ENCODE data around the gene AGAP1. TPM values are rescaled to one million over a fixed set of nuclear protein-coding genes. Genes with fewer than 3 reads are reported as not detected.

AGAP1 gene
- total RNA-seq, 1 donor from 2014 or later, result 46.3 TPM

DNA sequence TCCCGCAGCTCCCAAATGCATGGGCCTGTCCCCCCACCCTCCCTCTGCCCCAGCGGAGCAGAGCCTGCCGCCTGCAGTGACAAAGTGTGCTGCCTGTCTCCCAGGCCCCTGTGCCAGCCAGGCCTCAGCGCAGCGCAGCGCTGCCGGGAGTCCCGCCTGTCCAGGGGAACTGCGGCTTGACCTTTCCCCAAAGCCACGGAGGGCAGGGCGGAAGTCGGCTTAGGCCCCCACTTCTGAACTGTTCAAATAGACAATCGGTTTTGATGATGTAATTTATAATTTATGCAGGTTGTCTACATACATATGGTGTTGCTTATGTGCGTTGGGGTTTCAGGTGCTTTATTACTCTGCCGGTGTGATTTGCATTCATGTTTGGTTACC is 667.2 kb downstream of the AGAP1 start:
- Mint-ChIP-seq H3K27ac (no peak overlapping the region), H3K4me1 (ENCODE audit: unreplicated experiment) (no peaks in the 10 kb centered on the region), H3K9me3 (no peaks in the 10 kb centered on the region), H3K27me3 (peaks cover 79% of the 10 kb centered on the region), H3K36me3 (no peaks in the 10 kb centered on the region), H3K4me3 (no peak overlapping the region)
- TF ChIP-seq, protein P1, sequence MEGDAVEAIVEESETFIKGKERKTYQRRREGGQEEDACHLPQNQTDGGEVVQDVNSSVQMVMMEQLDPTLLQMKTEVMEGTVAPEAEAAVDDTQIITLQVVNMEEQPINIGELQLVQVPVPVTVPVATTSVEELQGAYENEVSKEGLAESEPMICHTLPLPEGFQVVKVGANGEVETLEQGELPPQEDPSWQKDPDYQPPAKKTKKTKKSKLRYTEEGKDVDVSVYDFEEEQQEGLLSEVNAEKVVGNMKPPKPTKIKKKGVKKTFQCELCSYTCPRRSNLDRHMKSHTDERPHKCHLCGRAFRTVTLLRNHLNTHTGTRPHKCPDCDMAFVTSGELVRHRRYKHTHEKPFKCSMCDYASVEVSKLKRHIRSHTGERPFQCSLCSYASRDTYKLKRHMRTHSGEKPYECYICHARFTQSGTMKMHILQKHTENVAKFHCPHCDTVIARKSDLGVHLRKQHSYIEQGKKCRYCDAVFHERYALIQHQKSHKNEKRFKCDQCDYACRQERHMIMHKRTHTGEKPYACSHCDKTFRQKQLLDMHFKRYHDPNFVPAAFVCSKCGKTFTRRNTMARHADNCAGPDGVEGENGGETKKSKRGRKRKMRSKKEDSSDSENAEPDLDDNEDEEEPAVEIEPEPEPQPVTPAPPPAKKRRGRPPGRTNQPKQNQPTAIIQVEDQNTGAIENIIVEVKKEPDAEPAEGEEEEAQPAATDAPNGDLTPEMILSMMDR (conservative IDR thresholded peaks at IDR 0.05), result no peak
- DNase-seq (ENCODE audit: extremely low spot score, unreplicated experiment), result no peak

DNA sequence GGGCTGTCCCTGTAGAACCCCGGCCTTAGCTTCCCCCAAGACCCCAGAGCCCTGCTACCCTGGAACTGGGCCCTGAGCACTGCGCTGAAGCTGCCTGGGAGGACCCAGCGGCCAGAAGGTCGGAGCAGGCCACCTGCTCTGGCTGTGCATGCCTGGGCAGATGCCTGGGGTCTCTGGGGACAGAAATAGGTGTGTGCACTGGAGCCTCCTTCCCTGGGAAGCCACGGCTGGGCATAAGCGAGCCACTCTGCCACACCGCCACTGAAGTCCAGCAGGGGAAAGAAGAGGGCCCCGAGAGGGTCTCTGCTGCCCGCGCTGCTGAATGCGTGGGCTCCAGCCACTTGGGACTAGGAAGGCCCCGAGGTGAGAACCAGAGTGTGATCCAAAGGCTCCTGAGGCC is 667.7 kb downstream of the AGAP1 start:
- H3K27me3 Mint-ChIP-seq, result peaks cover 82% of the 10 kb centered on the region

DNA sequence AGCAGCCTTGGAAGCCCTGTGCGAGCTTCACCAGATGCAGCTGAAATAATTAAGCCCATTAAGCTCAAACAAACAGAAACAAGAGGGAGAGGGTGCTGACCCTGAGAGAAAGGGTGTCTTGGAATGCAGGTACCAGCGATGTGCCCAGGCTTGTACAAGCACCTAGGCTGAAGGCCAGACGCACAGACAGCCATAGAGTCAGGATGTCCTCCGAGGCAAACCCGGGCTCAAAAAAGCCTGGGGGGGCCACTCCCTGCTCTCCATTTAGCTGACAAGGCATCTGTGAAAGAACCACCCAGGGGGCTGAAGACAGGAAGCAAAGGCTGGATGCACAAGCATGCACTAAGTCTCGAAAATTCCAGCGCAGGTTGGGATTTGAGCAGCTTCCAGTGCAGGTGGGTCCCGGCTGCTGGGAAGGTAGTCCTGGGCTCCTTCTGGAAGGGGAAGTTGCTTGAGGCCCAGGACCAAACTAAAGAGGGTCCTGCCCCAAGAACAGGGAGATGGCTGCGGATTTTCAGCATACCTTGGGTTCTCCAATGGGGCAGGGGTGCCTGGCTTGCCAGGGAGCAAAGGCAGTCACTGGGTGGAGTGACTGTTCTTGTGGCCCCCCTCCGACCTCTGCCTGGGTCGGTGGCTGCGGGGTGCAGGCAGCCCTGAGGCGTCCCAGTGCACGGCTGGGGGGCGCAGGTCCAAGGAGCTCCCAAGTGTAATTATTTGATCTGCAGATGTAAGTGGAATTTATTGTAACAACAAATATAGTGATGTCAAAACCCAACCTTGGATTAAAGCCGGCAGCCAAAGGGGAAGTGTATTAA is 668.4 kb downstream of the AGAP1 start:
- Mint-ChIP-seq H3K9me3 (no peaks in the 10 kb centered on the region), H3K4me3 (peak overlapping the region; percentile 44), H3K36me3 (no peaks in the 10 kb centered on the region), H3K27me3 (peaks cover 80% of the 10 kb centered on the region), H3K4me1 (ENCODE audit: unreplicated experiment) (no peaks in the 10 kb centered on the region), H3K27ac (no peak overlapping the region)
- TF ChIP-seq, protein P1 (conservative IDR thresholded peaks at IDR 0.05), result no peak
- no peak for DNase-seq (ENCODE audit: extremely low spot score, unreplicated experiment)

More for the DNA sequence above, 667.7 kb downstream of the AGAP1 start:
- TF ChIP-seq, protein P1 (conservative IDR thresholded peaks at IDR 0.05), result no peak
- Mint-ChIP-seq H3K27ac (no peak overlapping the region), H3K9me3 (no peaks in the 10 kb centered on the region), H3K4me3 (no peak overlapping the region), H3K4me1 (ENCODE audit: unreplicated experiment) (no peaks in the 10 kb centered on the region), H3K36me3 (no peaks in the 10 kb centered on the region)
- no peak for DNase-seq (ENCODE audit: extremely low spot score, unreplicated experiment)

DNA sequence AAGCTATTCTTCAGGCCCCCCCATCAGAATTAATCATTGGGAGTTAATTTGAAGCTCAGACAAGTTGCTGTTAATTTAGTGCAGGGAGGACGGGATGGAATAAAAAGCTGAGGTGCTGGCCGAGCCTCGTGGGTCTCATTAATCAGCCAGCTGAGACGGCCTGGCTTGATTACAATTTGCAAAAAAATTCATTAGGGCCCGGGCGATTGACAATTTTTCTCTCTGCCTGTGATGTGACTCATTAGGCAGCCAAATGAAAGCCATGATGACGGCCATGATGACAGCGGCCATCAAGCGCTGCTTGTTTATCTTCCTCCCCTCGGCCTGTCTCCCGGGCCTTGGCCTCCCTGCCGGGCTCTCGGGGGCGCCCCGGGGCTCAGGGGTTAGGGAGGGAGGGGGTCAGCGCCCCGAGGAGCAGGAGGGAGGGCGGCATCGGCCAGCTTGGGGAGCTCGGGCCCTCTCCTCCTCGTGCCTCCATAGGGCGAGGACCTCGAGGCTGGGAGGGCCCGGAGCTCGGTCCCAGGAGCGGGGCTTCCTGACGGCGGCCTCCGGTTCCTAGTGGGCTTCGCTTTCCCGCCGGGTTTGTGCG is 669.1 kb downstream of the AGAP1 start:
- Mint-ChIP-seq H3K4me3 (peak overlapping the region; percentile 44), H3K27ac (no peak overlapping the region), H3K36me3 (no peaks in the 10 kb centered on the region), H3K9me3 (no peaks in the 10 kb centered on the region), H3K4me1 (ENCODE audit: unreplicated experiment) (no peaks in the 10 kb centered on the region), H3K27me3 (peaks cover 73% of the 10 kb centered on the region)
- TF ChIP-seq, protein P1 (conservative IDR thresholded peaks at IDR 0.05), result no peak
- DNase-seq (ENCODE audit: extremely low spot score, unreplicated experiment), result no peak

DNA sequence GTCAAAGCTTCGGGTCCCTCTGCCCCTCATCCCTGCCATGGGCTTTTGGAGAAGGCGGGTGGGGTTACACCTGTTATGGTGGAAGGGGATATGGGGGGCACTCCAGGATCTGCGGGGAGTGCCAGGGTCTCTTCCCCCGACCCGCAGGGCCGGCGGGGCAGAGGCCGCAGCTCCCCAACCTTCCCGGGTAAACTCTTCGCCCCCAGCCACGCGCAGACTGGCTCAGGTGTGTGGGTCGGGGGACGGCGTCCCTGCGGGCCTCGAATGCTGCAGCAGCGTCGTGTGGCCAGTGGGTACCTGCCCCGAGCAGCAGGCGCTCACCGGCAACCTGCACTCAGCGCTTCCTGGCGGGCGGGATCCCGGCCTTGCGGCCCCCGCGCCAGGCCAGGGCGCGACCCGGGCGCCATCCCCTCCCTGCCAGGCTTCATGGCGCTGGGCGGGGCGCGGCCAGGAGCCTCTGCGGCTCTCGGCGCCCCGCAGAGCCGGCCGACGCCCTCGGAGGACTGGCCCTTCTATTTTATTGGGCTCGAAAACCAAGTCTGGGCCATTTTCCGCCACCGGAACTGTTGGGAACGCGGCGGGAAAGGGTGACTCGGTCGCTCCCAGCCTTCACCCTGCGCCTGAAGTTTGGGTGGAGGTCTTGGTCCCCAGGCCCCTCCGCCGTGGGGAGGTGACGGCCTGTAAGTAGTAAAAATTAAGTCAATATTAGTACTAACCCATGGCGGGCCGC is 669.8 kb downstream of the AGAP1 start:
- Mint-ChIP-seq H3K4me1 (ENCODE audit: unreplicated experiment) (no peaks in the 10 kb centered on the region), H3K27me3 (peaks cover 69% of the 10 kb centered on the region), H3K36me3 (no peaks in the 10 kb centered on the region), H3K4me3 (peak overlapping the region; percentile 61), H3K9me3 (no peaks in the 10 kb centered on the region), H3K27ac (no peak overlapping the region)
- TF ChIP-seq, protein P1 (conservative IDR thresholded peaks at IDR 0.05), result no peak
- no peak for DNase-seq (ENCODE audit: extremely low spot score, unreplicated experiment)

All from type B pancreatic cell (in vitro differentiated cells).